ENCODE results near the gene DTX3L. TPM values are rescaled to one million over a fixed set of nuclear protein-coding genes. Genes with fewer than 3 reads are reported as not detected.
A peak's percentile ranks its signal among the peaks of the same experiment; 100 is the strongest.

Gene DTX3L
- total RNA-seq, 4 donors from 2014 or later = 12.9 to 38.9 (median 23.3) TPM

DNA sequence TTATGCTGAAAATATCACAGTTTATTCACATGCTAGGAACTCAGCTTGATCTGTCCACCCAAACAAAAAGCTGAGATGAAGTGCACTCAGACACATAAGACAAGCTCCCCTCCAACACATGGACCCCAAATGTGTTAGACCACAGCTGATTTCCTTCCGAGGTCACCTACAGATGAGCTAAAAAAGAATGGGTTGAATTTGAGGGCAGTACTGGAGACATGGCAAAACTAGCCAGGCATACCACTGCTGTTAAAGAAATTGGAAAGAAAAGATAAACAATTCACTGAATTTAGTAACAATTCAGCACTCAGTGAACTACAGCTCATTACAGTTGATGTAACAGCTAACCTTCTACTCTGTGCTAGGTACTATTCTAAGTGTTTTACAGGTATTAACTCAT is 15.5 kb upstream of the DTX3L start:
- TF ChIP-seq CTCF (IDR thresholded peaks at IDR 0.05) = no peak
- TF ChIP-seq POLR2A (IDR thresholded peaks at IDR 0.05) = no peak
- H3K27me3 ChIP-seq = no peaks in the 10 kb centered on the region
- H3K36me3 ChIP-seq = no peaks in the 10 kb centered on the region
- H3K9me3 ChIP-seq = no peaks in the 10 kb centered on the region
- intact Hi-C loops (cut with DNase I; ENCODE audit: low total_unique reads) = no loop called here
- no peak for DNase-seq
- H3K4me3 ChIP-seq = no peak overlapping the region
- no peaks in the 10 kb centered on the region for H3K4me1 ChIP-seq
- no peak overlapping the region for H3K27ac ChIP-seq

GRCh38 chr3:122553171-122553570 is 11.0 kb upstream of the DTX3L start:
- Histone ChIP-seq H3K4me3 (no peak overlapping the region), H3K27me3 (no peaks in the 10 kb centered on the region), H3K4me1 (no peaks in the 10 kb centered on the region), H3K9me3 (no peaks in the 10 kb centered on the region), H3K27ac (no peak overlapping the region), H3K36me3 (no peaks in the 10 kb centered on the region)
- no peak for DNase-seq
- TF ChIP-seq POLR2A (IDR thresholded peaks at IDR 0.05) = no peak
- no peak for TF ChIP-seq CTCF (IDR thresholded peaks at IDR 0.05)
- intact Hi-C loops (cut with DNase I; ENCODE audit: low total_unique reads) = no loop called here

GRCh38 chr3:122555275-122556071 is 8.7 kb upstream of the DTX3L start:
- H3K4me3 ChIP-seq = no peak overlapping the region
- peak in 1 of 2 donors; percentile 13 for TF ChIP-seq POLR2A (IDR thresholded peaks at IDR 0.05)
- TF ChIP-seq CTCF (IDR thresholded peaks at IDR 0.05) = no peak
- no peaks in the 10 kb centered on the region for H3K4me1 ChIP-seq
- peak overlapping the region; percentile 44 to 52 for H3K27ac ChIP-seq
- no peaks in the 10 kb centered on the region for H3K36me3 ChIP-seq
- peak; percentile 17 to 59 for DNase-seq
- intact Hi-C loops (cut with DNase I; ENCODE audit: low total_unique reads) = no loop called here
- H3K9me3 ChIP-seq = no peaks in the 10 kb centered on the region
- no peaks in the 10 kb centered on the region for H3K27me3 ChIP-seq

- DNase-seq = no peak
- Histone ChIP-seq H3K4me1 (peaks cover 0 to 4% of the 10 kb centered on the region in 2 donors), H3K9me3 (no peaks in the 10 kb centered on the region), H3K36me3 (no peaks in the 10 kb centered on the region), H3K4me3 (no peak overlapping the region), H3K27ac (no peak overlapping the region), H3K27me3 (no peaks in the 10 kb centered on the region)
- intact Hi-C loops (cut with DNase I; ENCODE audit: low total_unique reads) = no loop called here
- TF ChIP-seq CTCF (IDR thresholded peaks at IDR 0.05) (no peak), POLR2A (IDR thresholded peaks at IDR 0.05) (no peak)
These were observed 6.8 kb upstream of the DTX3L start for GRCh38 chr3:122557356-122557755.

DNA sequence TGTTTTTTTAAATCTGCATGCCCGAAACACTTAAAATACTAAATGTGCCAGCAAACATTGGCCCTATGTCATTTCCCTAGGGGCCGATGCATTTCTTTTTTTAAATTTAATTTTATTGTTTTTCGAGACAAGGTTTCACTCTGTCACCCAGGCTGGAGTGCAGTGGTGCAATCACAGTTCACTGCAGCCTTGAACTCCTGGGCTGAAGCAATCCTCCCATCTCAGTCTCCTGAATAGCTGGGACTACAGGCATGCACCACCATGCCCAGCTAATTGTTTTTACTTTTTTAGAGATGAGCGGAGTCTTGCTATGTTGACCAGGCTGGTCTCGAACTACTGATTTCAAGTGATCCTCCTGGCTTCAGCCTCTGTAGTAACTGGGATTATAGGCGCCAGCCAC is 5.5 kb upstream of the DTX3L start:
- H3K9me3 ChIP-seq = no peaks in the 10 kb centered on the region
- no peaks in the 10 kb centered on the region for H3K27me3 ChIP-seq
- intact Hi-C loops (cut with DNase I; ENCODE audit: low total_unique reads) = no loop called here
- TF ChIP-seq CTCF (IDR thresholded peaks at IDR 0.05) (no peak), POLR2A (IDR thresholded peaks at IDR 0.05) (no peak)
- H3K4me1 ChIP-seq = peaks cover 0 to 7% of the 10 kb centered on the region in 2 donors
- H3K27ac ChIP-seq = no peak overlapping the region
- H3K4me3 ChIP-seq = no peak overlapping the region
- H3K36me3 ChIP-seq = no peaks in the 10 kb centered on the region
- DNase-seq = no peak
